ENCODE results near the gene ADARB1. TPM values are rescaled to one million over a fixed set of nuclear protein-coding genes. Genes with fewer than 3 reads are reported as not detected.

Gene ADARB1
- total and polyA plus RNA-seq, 2 donors (not counting 1 experiment from before 2014, with no cell fraction given): 17.1 to 33.3 TPM

DNA sequence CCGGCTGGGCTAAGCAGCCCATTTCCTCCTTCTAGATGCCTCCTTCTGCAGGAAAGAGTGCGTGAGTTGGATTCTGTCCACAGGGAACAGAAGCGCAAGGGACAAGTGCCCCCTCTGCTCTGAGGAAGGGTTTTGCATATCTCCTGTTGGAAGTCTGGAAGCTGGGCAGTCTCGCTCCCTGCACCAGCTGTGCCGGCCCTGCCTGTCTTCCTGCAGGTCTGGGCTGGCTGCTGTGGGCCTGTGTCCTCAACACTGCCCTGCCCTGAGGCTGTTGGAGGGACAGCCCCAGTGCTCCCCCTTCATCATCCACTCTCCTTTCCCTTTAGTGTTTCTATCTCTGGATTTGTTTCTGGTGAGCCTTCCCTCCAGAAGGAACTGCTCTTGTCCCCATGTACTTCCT is 21.8 kb downstream of the ADARB1 start:
- H3K4me2 ChIP-seq (replicated peaks; ENCODE audit: low read depth, low read length, poor library complexity, severe bottlenecking): peak overlapping the region; percentile 51
- no peak overlapping the region for H3K27ac Mint-ChIP-seq
- no peak overlapping the region for H2AFZ ChIP-seq (ENCODE audit: insufficient read depth, low read depth, low read length, poor library complexity, severe bottlenecking)
- no peak for ATAC-seq (ENCODE audit: low read depth)
- H3K27ac ChIP-seq (ENCODE audit: low read length in 2 of 2): peak overlapping the region in 1 of 2 donors; percentile 50
- peaks cover 79 to 80% of the 10 kb centered on the region in 2 donors for H3K4me1 ChIP-seq (ENCODE audit: control insufficient read depth in 2 of 2, insufficient read depth in 2 of 2, low read length in 2 of 2)
- peaks cover 100% of the 10 kb centered on the region for H3K79me2 ChIP-seq (ENCODE audit: control insufficient read depth, insufficient read depth, low read length)
- no peaks in the 10 kb centered on the region for H3K9me3 ChIP-seq (ENCODE audit: control extremely low read depth in 1 of 3, control insufficient read depth in 2 of 3, insufficient read depth in 1 of 3, low read length in 2 of 3)
- DNase-seq: no peak
- peaks cover 75% of the 10 kb centered on the region for H3K4me1 Mint-ChIP-seq
- peak overlapping the region; percentile 55 for H3K4me3 Mint-ChIP-seq
- TF ChIP-seq, protein P1, sequence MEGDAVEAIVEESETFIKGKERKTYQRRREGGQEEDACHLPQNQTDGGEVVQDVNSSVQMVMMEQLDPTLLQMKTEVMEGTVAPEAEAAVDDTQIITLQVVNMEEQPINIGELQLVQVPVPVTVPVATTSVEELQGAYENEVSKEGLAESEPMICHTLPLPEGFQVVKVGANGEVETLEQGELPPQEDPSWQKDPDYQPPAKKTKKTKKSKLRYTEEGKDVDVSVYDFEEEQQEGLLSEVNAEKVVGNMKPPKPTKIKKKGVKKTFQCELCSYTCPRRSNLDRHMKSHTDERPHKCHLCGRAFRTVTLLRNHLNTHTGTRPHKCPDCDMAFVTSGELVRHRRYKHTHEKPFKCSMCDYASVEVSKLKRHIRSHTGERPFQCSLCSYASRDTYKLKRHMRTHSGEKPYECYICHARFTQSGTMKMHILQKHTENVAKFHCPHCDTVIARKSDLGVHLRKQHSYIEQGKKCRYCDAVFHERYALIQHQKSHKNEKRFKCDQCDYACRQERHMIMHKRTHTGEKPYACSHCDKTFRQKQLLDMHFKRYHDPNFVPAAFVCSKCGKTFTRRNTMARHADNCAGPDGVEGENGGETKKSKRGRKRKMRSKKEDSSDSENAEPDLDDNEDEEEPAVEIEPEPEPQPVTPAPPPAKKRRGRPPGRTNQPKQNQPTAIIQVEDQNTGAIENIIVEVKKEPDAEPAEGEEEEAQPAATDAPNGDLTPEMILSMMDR (IDR thresholded peaks at IDR 0.05): no peak
- no peak for TF ChIP-seq EZH2 (IDR thresholded peaks at IDR 0.05; ENCODE audit: borderline replicate concordance, insufficient read depth, low read depth, low read length, poor library complexity, severe bottlenecking)
- H3K27me3 ChIP-seq (replicated peaks in 1 of 4; ENCODE audit: control extremely low read depth in 1 of 4, control insufficient read depth in 3 of 4, insufficient read depth in 4 of 4, low read length in 3 of 4): no peaks in the 10 kb centered on the region
- CTCF ChIA-PET: interaction anchor here (0.8 to 8.6 kb wide), 4 partner anchors 10 to 42 kb away, joined by 4 to 235 read pairs (median 30); no protein-coding TSS in a partner anchor
- POLR2A ChIA-PET: no interaction called here
- H3K9me3 Mint-ChIP-seq (ENCODE audit: insufficient read depth): no peaks in the 10 kb centered on the region
- no peaks in the 10 kb centered on the region for H3K27me3 Mint-ChIP-seq
- no peak overlapping the region for H3K4me3 ChIP-seq (ENCODE audit: control extremely low read depth in 1 of 5, extremely low read depth in 1 of 5, insufficient read depth in 1 of 5, low read depth in 2 of 5, low read length in 4 of 5)
- 96% methylated on average over 5 of the region's 5 CpGs for WGBS (ENCODE audit: insufficient coverage)
- H3K9ac ChIP-seq (ENCODE audit: low read length): no peak overlapping the region
- H3K36me3 ChIP-seq (replicated peaks in 1 of 2; ENCODE audit: control extremely low read depth in 1 of 2, control insufficient read depth in 1 of 2, extremely low read depth in 1 of 2, insufficient read depth in 2 of 2, low read length in 1 of 2): no peaks in the 10 kb centered on the region
- H4K20me1 ChIP-seq (ENCODE audit: control insufficient read depth, insufficient read depth, low read length, poor library complexity, severe bottlenecking): peaks cover 45% of the 10 kb centered on the region
- intact Hi-C loops (cut with micrococcal nuclease): no loop called here

DNA sequence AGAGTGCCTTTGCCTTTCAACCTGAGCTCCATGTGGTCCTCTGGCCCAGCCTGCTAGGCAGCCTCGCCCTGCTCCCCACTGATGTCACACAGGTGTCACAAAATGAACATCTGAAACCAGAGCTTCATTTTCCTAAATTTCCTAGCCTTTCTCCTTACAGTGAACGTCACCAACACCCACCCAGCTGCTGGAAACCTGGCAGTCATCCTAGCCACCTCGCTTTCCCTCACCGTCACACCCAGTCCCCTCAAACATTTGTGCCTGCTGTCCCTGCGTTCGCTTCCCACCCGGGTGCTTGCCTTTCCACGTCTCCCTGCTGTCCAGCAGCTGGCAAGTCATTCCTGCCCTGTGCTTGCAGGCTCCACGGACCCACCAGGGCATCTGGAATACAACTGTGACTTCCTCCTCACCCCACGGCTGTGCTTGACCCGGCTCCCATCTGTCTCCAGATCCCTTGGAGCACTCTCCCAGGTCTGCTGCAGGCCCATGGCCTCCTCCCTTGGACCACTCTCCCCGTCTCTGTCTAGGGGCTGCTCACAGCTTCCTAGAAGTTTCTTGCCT is 23.5 kb downstream of the ADARB1 start:
- peaks cover 75% of the 10 kb centered on the region for H3K4me1 Mint-ChIP-seq
- peaks cover 100% of the 10 kb centered on the region for H3K79me2 ChIP-seq (ENCODE audit: control insufficient read depth, insufficient read depth, low read length)
- CTCF ChIA-PET: interaction anchor here (0.9 to 8.7 kb wide), 11 partner anchors 8 to 148 kb away, joined by 3 to 235 read pairs (median 8); no protein-coding TSS in a partner anchor
- no peak overlapping the region for H3K4me2 ChIP-seq (replicated peaks; ENCODE audit: low read depth, low read length, poor library complexity, severe bottlenecking)
- no peak for DNase-seq
- no peak overlapping the region for H2AFZ ChIP-seq (ENCODE audit: insufficient read depth, low read depth, low read length, poor library complexity, severe bottlenecking)
- H3K27ac Mint-ChIP-seq: no peak overlapping the region
- peaks cover 44% of the 10 kb centered on the region for H4K20me1 ChIP-seq (ENCODE audit: control insufficient read depth, insufficient read depth, low read length, poor library complexity, severe bottlenecking)
- POLR2A ChIA-PET: interaction anchor here (1.1 kb wide), 1 partner anchor 12 kb away, joined by 3 read pairs; no protein-coding TSS in a partner anchor
- H3K9ac ChIP-seq (ENCODE audit: low read length): no peak overlapping the region
- H3K4me3 Mint-ChIP-seq: no peak overlapping the region
- TF ChIP-seq EZH2 (IDR thresholded peaks at IDR 0.05; ENCODE audit: borderline replicate concordance, insufficient read depth, low read depth, low read length, poor library complexity, severe bottlenecking): no peak
- TF ChIP-seq, protein P1 (IDR thresholded peaks at IDR 0.05): no peak
- intact Hi-C loops (cut with micrococcal nuclease): no loop called here
- 93% methylated on average over 11 of the region's 12 CpGs for WGBS (ENCODE audit: insufficient coverage)
- H3K27me3 ChIP-seq (replicated peaks in 1 of 4; ENCODE audit: control extremely low read depth in 1 of 4, control insufficient read depth in 3 of 4, insufficient read depth in 4 of 4, low read length in 3 of 4): no peaks in the 10 kb centered on the region
- no peaks in the 10 kb centered on the region for H3K27me3 Mint-ChIP-seq
- H3K4me3 ChIP-seq (ENCODE audit: control extremely low read depth in 1 of 5, extremely low read depth in 1 of 5, insufficient read depth in 1 of 5, low read depth in 2 of 5, low read length in 4 of 5): no peak overlapping the region
- no peaks in the 10 kb centered on the region for H3K36me3 ChIP-seq (replicated peaks in 1 of 2; ENCODE audit: control extremely low read depth in 1 of 2, control insufficient read depth in 1 of 2, extremely low read depth in 1 of 2, insufficient read depth in 2 of 2, low read length in 1 of 2)
- peaks cover 74 to 81% of the 10 kb centered on the region in 2 donors for H3K4me1 ChIP-seq (ENCODE audit: control insufficient read depth in 2 of 2, insufficient read depth in 2 of 2, low read length in 2 of 2)
- ATAC-seq (ENCODE audit: low read depth): no peak
- peak overlapping the region in 1 of 2 donors; percentile 21 for H3K27ac ChIP-seq (ENCODE audit: low read length in 2 of 2)
- H3K9me3 ChIP-seq (ENCODE audit: control extremely low read depth in 1 of 3, control insufficient read depth in 2 of 3, insufficient read depth in 1 of 3, low read length in 2 of 3): no peaks in the 10 kb centered on the region
- H3K9me3 Mint-ChIP-seq (ENCODE audit: insufficient read depth): no peaks in the 10 kb centered on the region

All from B cell (primary cell).